Stomach (tissue), 9 donors: ENCODE results near the gene DGKK. TPM values are rescaled to one million over a fixed set of nuclear protein-coding genes. Genes with fewer than 3 reads are reported as not detected.

Source experiments
- DNase-seq, 2 donors: peaks; one replicate each; pipeline versions ENCODE4 v3.0.0 to v3.0.0-alpha.2; 2013 to 2019
- H3K27ac ChIP-seq, 5 donors: fragments of 200-600 bp in 4 of 5; sonication (generic) in 4 of 5; one replicate each; pipeline ENCODE4 v1.5.1; 2013 to 2019; ENCODE audit warnings: mild to moderate bottlenecking in 1 of 5, moderate library complexity in 1 of 5
- H3K27me3 ChIP-seq, 3 donors: fragments of 200-600 bp; sonication (generic); one replicate each; pipeline ENCODE4 v1.5.1; 2017 to 2019; ENCODE audit warnings: mixed run types in 1 of 3
- H3K36me3 ChIP-seq, 4 donors: fragments of 200-600 bp; sonication (generic); 1 replicate in 3 of 4; 2 replicates in 1 of 4; pipeline ENCODE4 v1.5.1; 2016 to 2019
- H3K4me1 ChIP-seq, 4 donors: fragments of 200-600 bp; sonication (generic); one replicate each; pipeline ENCODE4 v1.5.1; 2016 to 2019
- H3K4me3 ChIP-seq, 4 donors: fragments of 200-600 bp; sonication (generic) in 3 of 4; one replicate each; pipeline ENCODE4 v1.5.1; 2016 to 2019; ENCODE audit warnings: mild to moderate bottlenecking in 1 of 4
- H3K9me3 ChIP-seq, 4 donors: fragments of 200-600 bp; sonication (generic); one replicate each; pipeline ENCODE4 v1.5.1; 2016 to 2019
- CTCF ChIP-seq, 7 experiments: fragments of 450-650 bp in 4 of 7; fragments of 200-600 bp in 3 of 7; sonication (generic) in 3 of 7; IDR thresholded peaks; one replicate each; pipeline ENCODE4 v1.5.1; 2016 to 2019; ENCODE audit warnings: antibody characterized with exemption in 7 of 7, control low read depth in 2 of 7, mild to moderate bottlenecking in 1 of 7
- EP300 ChIP-seq: sonication (generic); formaldehyde crosslinking; IDR thresholded peaks from one replicate; pipeline ENCODE4 v1.6.1; 2017; ENCODE audit warnings: antibody characterized with exemption
- POLR2A ChIP-seq, 4 donors: fragments of 450-650 bp; IDR thresholded peaks; one replicate each; pipeline ENCODE4 v1.6.1; 2016; ENCODE audit warnings: antibody characterized with exemption in 4 of 4, control low read depth in 2 of 4, mild to moderate bottlenecking in 1 of 4, moderate library complexity in 1 of 4
- POLR2AphosphoS5 ChIP-seq, 3 donors: sonication (generic); formaldehyde crosslinking; IDR thresholded peaks; one replicate each; pipeline ENCODE4 v1.6.1; 2016; ENCODE audit warnings: antibody characterized with exemption in 3 of 3
- WGBS, 5 donors: extraction: QIAGEN DNeasy Blood & Tissue Kit in 3 of 5; methylation state at CpG; one replicate each; pipeline versions ENCODE4 v1.1.5 to v1.1.7; 2013 to 2018; 5-methylcytosine and 5-hydroxymethylcytosine counted together
- intact Hi-C: fragments of 100-400 bp; cut with DNase I; formaldehyde crosslinking; loops from one replicate; pipeline ENCODE4 v1.15.1; 2023; ENCODE audit warnings: low total_unique reads
- polyA plus RNA-seq, 3 donors: library from polyadenylated mRNA; stranded (reverse); fragments of 200-250 nt; gene quantifications; one replicate each; pipeline ENCODE4 v1.2.3, GENCODE V29; 2013
- total RNA-seq, 5 donors: library from RNA; depleted of rRNA; stranded (reverse); fragments of >200 nt; gene quantifications; one replicate each; pipeline versions ENCODE4 v1.1.0 to v1.2.3, GENCODE V29; 2014 to 2016
- donor health status: healthy with polysubstance abuse.
- donor health status: Bipolar disorder and iron deficiency.
- donor health status: healthy.

Gene DGKK
- total and polyA plus RNA-seq, 8 donors, result 0.06 to 1.8 TPM; not detected in 6

GRCh38 chrX:50495616-50496015 is 25.0 kb upstream of the DGKK start:
- 47 to 88% (median 75%) methylated on average over 1 of the region's 1 CpG for WGBS, 5 donors
- no peak for TF ChIP-seq POLR2A (IDR thresholded peaks at IDR 0.05)
- TF ChIP-seq EP300, result no peak
- TF ChIP-seq CTCF (IDR thresholded peaks at IDR 0.05), result no peak
- no peak for TF ChIP-seq POLR2AphosphoS5 (IDR thresholded peaks at IDR 0.05)
- H3K4me1 ChIP-seq, result no peaks in the 10 kb centered on the region
- no peak overlapping the region for H3K4me3 ChIP-seq
- no peaks in the 10 kb centered on the region for H3K9me3 ChIP-seq
- H3K27me3 ChIP-seq, result peaks cover 0 to 8% (median 0%) of the 10 kb centered on the region in 3 donors
- H3K27ac ChIP-seq, result no peak overlapping the region
- intact Hi-C loops, result no loop called here
- DNase-seq, result peak in 1 of 2 donors; percentile 23
- no peaks in the 10 kb centered on the region for H3K36me3 ChIP-seq

GRCh38 chrX:50492720-50493119 is 22.1 kb upstream of the DGKK start:
- DNase-seq, result no peak
- intact Hi-C loops, result no loop called here
- TF ChIP-seq CTCF (IDR thresholded peaks at IDR 0.05), result no peak
- TF ChIP-seq POLR2A (IDR thresholded peaks at IDR 0.05), result no peak
- no peak for TF ChIP-seq EP300
- TF ChIP-seq POLR2AphosphoS5 (IDR thresholded peaks at IDR 0.05), result no peak
- no peaks in the 10 kb centered on the region for H3K4me1 ChIP-seq
- H3K27me3 ChIP-seq, result peaks cover 0 to 8% (median 0%) of the 10 kb centered on the region in 3 donors
- no peaks in the 10 kb centered on the region for H3K36me3 ChIP-seq
- no peaks in the 10 kb centered on the region for H3K9me3 ChIP-seq
- no peak overlapping the region for H3K4me3 ChIP-seq
- H3K27ac ChIP-seq, result no peak overlapping the region
- WGBS, 5 donors, result 66 to 85% (median 70%) methylated on average over 2 of the region's 2 CpGs

- Histone ChIP-seq H3K4me3 (no peak overlapping the region), H3K9me3 (peaks cover 0 to 20% (median 3%) of the 10 kb centered on the region in 4 donors), H3K27ac (no peak overlapping the region), H3K4me1 (no peaks in the 10 kb centered on the region), H3K36me3 (no peaks in the 10 kb centered on the region), H3K27me3 (peaks cover 0 to 10% (median 0%) of the 10 kb centered on the region in 3 donors)
- 60 to 73% (median 66%) methylated on average over 1 of the region's 1 CpG for WGBS, 5 donors
- no peak for DNase-seq
- intact Hi-C loops, result no loop called here
- TF ChIP-seq POLR2AphosphoS5 (IDR thresholded peaks at IDR 0.05) (no peak), EP300 (no peak), POLR2A (IDR thresholded peaks at IDR 0.05) (no peak), CTCF (IDR thresholded peaks at IDR 0.05) (no peak)
Measured at GRCh38 chrX:50484662-50485061, 14.0 kb upstream of the DGKK start.

- Histone ChIP-seq H3K4me3 (no peak overlapping the region), H3K9me3 (peaks cover 0 to 20% (median 3%) of the 10 kb centered on the region in 4 donors), H3K27ac (no peak overlapping the region), H3K4me1 (no peaks in the 10 kb centered on the region), H3K27me3 (peaks cover 0 to 10% (median 0%) of the 10 kb centered on the region in 3 donors), H3K36me3 (no peaks in the 10 kb centered on the region)
- TF ChIP-seq EP300 (no peak), CTCF (IDR thresholded peaks at IDR 0.05) (no peak), POLR2AphosphoS5 (IDR thresholded peaks at IDR 0.05) (no peak), POLR2A (IDR thresholded peaks at IDR 0.05) (no peak)
- 0 to 86% (median 83%) methylated on average over 1 of the region's 1 CpG for WGBS, 5 donors
- no peak for DNase-seq
- intact Hi-C loops, result no loop called here
Measured at GRCh38 chrX:50483283-50483682, 12.7 kb upstream of the DGKK start.
